Measurements from ENCODE around the gene CENPE.
A peak's percentile ranks its signal among the peaks of the same experiment; 100 is the strongest.
"Not testable (repeated sequence)": the region's sequence is repeated elsewhere in the genome, so short reads cannot be mapped to it uniquely, and the experiment has no call there.

CENPE gene

DNA sequence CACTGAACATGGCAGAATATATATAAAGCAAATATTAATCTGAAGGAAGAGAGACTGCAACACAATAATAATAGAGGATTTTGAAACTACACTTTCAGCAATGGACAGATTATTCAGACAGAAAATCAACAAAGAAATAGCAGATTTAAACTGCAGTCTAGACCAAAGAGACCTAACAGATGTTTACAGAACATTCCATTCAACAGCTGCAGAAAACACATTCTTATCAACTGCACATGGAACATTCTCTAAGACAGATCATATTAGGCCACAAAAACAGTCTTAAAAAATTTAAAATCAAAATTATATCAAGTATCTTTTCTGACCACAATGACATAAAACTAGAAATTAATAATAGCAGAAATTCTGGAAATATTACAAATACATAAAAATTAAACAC lies 27.1 kb downstream of the CENPE start:
- Histone ChIP-seq H3K4me1 (ENCODE audit: control insufficient read depth, insufficient read depth, low read length, unreplicated experiment) (peaks cover 7% of the 10 kb centered on the region), H2AFZ (ENCODE audit: low read length, unreplicated experiment) (no peak overlapping the region), H3K36me3 (ENCODE audit: insufficient read depth, low read length) (peaks cover 39% of the 10 kb centered on the region), H3K4me3 (ENCODE audit: low read depth, low read length) (no peak overlapping the region), H3K79me2 (ENCODE audit: control insufficient read depth, insufficient read depth, low read length, unreplicated experiment) (peaks cover 37% of the 10 kb centered on the region), H3K27ac (ENCODE audit: low read depth, low read length) (no peak overlapping the region), H3K27me3 (ENCODE audit: insufficient read depth, low read length) (no peaks in the 10 kb centered on the region)

DNA sequence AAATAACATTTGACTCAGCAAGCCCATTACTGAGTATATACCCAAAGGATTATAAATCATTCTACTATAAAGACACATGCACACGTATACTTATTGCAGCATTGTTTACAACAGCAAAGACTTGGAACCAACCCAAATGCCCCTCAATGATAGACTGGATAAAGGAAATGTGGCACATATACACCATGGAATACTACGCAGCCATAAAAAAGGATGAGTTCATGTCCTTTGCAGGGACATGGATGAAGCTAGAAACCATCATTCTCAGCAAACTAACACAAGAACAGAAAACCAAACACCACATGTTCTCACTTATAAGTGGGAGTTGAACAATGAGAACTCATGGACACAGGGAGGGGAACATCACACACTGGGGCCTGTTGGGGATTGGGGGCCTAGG lies 28.4 kb downstream of the CENPE start:
- not testable (repeated sequence) for H3K27ac ChIP-seq (ENCODE audit: low read depth, low read length); H3K4me3 ChIP-seq (ENCODE audit: low read depth, low read length); H2AFZ ChIP-seq (ENCODE audit: low read length, unreplicated experiment); H3K27me3 ChIP-seq (ENCODE audit: insufficient read depth, low read length)
- Histone ChIP-seq H3K4me1 (ENCODE audit: control insufficient read depth, insufficient read depth, low read length, unreplicated experiment) (peaks cover 10% of the 10 kb centered on the region), H3K79me2 (ENCODE audit: control insufficient read depth, insufficient read depth, low read length, unreplicated experiment) (peaks cover 37% of the 10 kb centered on the region), H3K36me3 (ENCODE audit: insufficient read depth, low read length) (peaks cover 39% of the 10 kb centered on the region)

DNA sequence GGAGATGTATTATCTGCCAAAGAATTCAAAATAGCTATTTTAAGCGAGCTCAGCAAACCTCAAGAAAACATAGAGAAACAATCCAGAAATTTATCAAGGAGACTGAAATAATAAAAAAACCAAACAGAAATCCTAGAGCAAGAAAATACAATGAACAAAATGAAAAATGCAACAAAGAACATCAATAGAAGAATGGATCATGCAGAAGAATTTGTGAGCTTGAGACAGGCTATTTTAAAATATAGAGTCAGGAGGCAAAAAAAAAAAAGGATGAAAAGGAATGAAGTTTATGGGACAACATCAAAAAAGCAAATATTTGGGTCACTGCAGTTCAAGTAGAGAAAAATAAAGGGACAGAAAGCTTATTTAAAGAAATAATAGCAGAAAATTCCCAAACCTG lies 29.1 kb downstream of the CENPE start:
- Histone ChIP-seq H3K4me3 (ENCODE audit: low read depth, low read length) (no peak overlapping the region), H3K27me3 (ENCODE audit: insufficient read depth, low read length) (no peaks in the 10 kb centered on the region), H3K27ac (ENCODE audit: low read depth, low read length) (no peak overlapping the region), H3K36me3 (ENCODE audit: insufficient read depth, low read length) (peaks cover 36% of the 10 kb centered on the region), H3K4me1 (ENCODE audit: control insufficient read depth, insufficient read depth, low read length, unreplicated experiment) (peaks cover 10% of the 10 kb centered on the region), H2AFZ (ENCODE audit: low read length, unreplicated experiment) (no peak overlapping the region), H3K79me2 (ENCODE audit: control insufficient read depth, insufficient read depth, low read length, unreplicated experiment) (peaks cover 37% of the 10 kb centered on the region)

DNA sequence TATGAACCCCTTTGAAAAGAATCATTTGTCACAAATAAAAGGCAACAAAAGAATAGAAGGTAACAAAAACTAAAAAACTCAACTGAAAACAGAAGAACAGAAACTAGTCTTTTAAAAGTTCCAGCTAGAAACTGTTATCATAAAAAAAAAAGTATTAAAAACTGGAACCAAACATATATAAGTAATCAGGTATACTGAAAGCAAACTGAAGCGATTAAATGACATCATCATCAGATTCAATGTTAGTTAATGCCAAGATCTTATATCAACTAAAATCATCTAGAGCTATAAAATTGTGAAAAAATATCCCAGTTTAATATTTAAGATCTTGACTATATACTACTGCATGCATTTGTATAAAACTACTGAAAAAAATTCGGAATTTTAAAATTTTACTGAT lies 36.0 kb downstream of the CENPE start:
- H3K27ac ChIP-seq (ENCODE audit: low read depth, low read length): no peak overlapping the region
- H3K27me3 ChIP-seq (ENCODE audit: insufficient read depth, low read length): no peaks in the 10 kb centered on the region
- no peak overlapping the region for H2AFZ ChIP-seq (ENCODE audit: low read length, unreplicated experiment)
- H3K4me1 ChIP-seq (ENCODE audit: control insufficient read depth, insufficient read depth, low read length, unreplicated experiment): peaks cover 3% of the 10 kb centered on the region
- H3K79me2 ChIP-seq (ENCODE audit: control insufficient read depth, insufficient read depth, low read length, unreplicated experiment): no peaks in the 10 kb centered on the region
- H3K4me3 ChIP-seq (ENCODE audit: low read depth, low read length): no peak overlapping the region
- peaks cover 24% of the 10 kb centered on the region for H3K36me3 ChIP-seq (ENCODE audit: insufficient read depth, low read length)

DNA sequence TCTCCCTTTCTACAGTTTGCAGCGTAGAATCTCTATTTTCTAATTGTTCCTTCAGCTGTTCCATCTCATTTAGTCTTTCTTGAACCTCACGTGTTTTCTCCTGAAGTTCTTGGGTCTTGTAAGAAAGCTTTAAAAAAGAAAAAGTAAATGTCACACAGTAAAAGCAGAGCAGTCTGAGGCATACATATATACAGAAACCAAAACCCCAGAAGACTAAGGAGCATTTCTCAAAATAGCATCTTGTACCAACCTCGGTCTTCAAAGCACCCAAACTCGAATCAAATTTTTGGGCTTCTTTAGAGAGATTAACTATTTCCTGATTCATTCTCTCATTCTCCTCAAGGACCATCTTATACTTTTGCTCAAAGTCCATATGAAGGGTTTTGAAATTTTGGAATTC lies 39.4 kb downstream of the CENPE start:
- Histone ChIP-seq H3K36me3 (ENCODE audit: insufficient read depth, low read length) (peaks cover 38% of the 10 kb centered on the region), H3K79me2 (ENCODE audit: control insufficient read depth, insufficient read depth, low read length, unreplicated experiment) (no peaks in the 10 kb centered on the region), H2AFZ (ENCODE audit: low read length, unreplicated experiment) (peak overlapping the region; percentile 17), H3K27ac (ENCODE audit: low read depth, low read length) (no peak overlapping the region), H3K4me1 (ENCODE audit: control insufficient read depth, insufficient read depth, low read length, unreplicated experiment) (no peaks in the 10 kb centered on the region), H3K4me3 (ENCODE audit: low read depth, low read length) (no peak overlapping the region), H3K27me3 (ENCODE audit: insufficient read depth, low read length) (no peaks in the 10 kb centered on the region)

DNA sequence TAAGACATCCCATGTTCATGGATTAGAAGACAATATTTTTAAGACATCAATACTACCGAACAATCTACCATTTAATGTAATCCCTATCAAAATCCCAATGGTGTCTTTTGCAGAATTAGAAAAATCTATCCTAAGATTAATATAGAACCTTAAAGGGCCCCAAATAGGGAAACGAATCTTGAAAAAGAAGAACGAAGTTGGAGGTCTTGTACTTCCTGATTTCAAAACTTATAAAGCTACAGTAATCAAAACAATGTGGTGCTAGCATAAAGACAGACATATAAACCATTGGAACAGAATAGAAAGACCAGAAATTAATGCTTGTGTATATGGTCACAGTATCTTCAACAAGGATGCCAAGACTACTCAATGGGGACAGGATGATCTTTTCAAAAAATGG lies 42.0 kb downstream of the CENPE start:
- Histone ChIP-seq H3K36me3 (ENCODE audit: insufficient read depth, low read length) (peaks cover 53% of the 10 kb centered on the region), H2AFZ (ENCODE audit: low read length, unreplicated experiment) (no peak overlapping the region), H3K4me1 (ENCODE audit: control insufficient read depth, insufficient read depth, low read length, unreplicated experiment) (peaks cover 12% of the 10 kb centered on the region), H3K27me3 (ENCODE audit: insufficient read depth, low read length) (no peaks in the 10 kb centered on the region), H3K79me2 (ENCODE audit: control insufficient read depth, insufficient read depth, low read length, unreplicated experiment) (no peaks in the 10 kb centered on the region), H3K4me3 (ENCODE audit: low read depth, low read length) (no peak overlapping the region), H3K27ac (ENCODE audit: low read depth, low read length) (no peak overlapping the region)

DNA sequence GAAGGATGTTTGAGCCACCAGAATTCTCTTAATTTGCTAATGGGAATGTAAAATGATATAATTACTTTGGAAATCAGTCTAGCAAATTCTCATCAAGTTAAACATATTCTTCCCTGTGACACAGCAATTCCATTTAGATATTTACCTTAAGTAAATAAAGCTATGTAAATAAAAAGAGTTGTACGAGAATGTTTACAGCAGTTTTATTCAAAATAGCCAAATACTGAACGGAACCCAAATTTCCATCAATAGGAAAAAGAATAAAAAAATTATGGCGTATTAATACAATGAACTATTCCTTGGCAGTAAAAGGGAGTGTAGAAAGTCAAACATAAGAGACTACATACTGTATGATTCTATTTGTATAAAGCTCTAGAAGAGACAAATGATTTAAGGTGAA lies 45.8 kb downstream of the CENPE start:
- Histone ChIP-seq H3K4me3 (ENCODE audit: low read depth, low read length) (no peak overlapping the region), H3K27me3 (ENCODE audit: insufficient read depth, low read length) (no peaks in the 10 kb centered on the region), H3K4me1 (ENCODE audit: control insufficient read depth, insufficient read depth, low read length, unreplicated experiment) (peaks cover 22% of the 10 kb centered on the region), H3K36me3 (ENCODE audit: insufficient read depth, low read length) (peaks cover 60% of the 10 kb centered on the region), H3K79me2 (ENCODE audit: control insufficient read depth, insufficient read depth, low read length, unreplicated experiment) (no peaks in the 10 kb centered on the region), H3K27ac (ENCODE audit: low read depth, low read length) (no peak overlapping the region), H2AFZ (ENCODE audit: low read length, unreplicated experiment) (no peak overlapping the region)

DNA sequence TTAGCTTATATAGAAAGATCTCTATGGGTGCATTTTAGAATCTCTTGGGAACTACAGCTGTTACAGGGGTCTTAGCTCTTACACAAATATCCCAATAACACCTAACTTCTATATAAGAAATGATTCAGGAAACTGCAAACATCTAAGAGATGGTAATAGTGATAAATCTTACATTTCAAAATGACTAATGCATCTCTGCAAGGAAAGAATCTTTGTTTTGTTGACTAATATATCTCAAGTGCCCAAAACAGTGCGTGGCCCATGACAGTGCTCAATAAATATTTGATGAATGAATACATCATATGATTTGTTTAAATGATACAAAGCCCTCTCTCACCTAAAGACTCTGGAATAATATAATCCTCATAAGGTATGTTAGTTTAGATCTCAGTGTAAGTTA lies 47.5 kb downstream of the CENPE start:
- peaks cover 53% of the 10 kb centered on the region for H3K36me3 ChIP-seq (ENCODE audit: insufficient read depth, low read length)
- no peaks in the 10 kb centered on the region for H3K79me2 ChIP-seq (ENCODE audit: control insufficient read depth, insufficient read depth, low read length, unreplicated experiment)
- H3K27me3 ChIP-seq (ENCODE audit: insufficient read depth, low read length): no peaks in the 10 kb centered on the region
- peak overlapping the region; percentile 79 for H3K27ac ChIP-seq (ENCODE audit: low read depth, low read length)
- peaks cover 22% of the 10 kb centered on the region for H3K4me1 ChIP-seq (ENCODE audit: control insufficient read depth, insufficient read depth, low read length, unreplicated experiment)
- peak overlapping the region; percentile 70 for H2AFZ ChIP-seq (ENCODE audit: low read length, unreplicated experiment)
- no peak overlapping the region for H3K4me3 ChIP-seq (ENCODE audit: low read depth, low read length)

DNA sequence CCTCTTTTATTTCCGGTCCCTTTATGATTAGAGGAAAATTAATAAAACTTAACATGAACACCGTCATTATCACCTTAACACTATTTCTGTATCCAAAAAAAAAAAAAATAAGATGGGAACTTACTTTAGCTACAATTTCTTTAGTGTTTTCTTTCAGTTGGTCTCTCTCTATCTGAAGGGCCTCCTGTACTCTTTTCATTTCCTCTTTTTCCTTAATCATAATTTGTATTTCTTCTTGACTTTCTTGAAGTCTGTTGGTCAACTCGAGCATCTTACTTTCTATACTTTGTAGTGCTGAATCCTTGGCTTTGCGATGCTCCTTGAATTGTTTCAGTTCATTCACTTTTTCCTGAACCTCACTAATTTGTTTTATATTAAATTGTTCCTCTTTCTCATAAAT lies 53.2 kb downstream of the CENPE start:
- no peak overlapping the region for H2AFZ ChIP-seq (ENCODE audit: low read length, unreplicated experiment)
- no peaks in the 10 kb centered on the region for H3K79me2 ChIP-seq (ENCODE audit: control insufficient read depth, insufficient read depth, low read length, unreplicated experiment)
- peaks cover 2% of the 10 kb centered on the region for H3K4me1 ChIP-seq (ENCODE audit: control insufficient read depth, insufficient read depth, low read length, unreplicated experiment)
- H3K27me3 ChIP-seq (ENCODE audit: insufficient read depth, low read length): no peaks in the 10 kb centered on the region
- H3K27ac ChIP-seq (ENCODE audit: low read depth, low read length): no peak overlapping the region
- H3K4me3 ChIP-seq (ENCODE audit: low read depth, low read length): no peak overlapping the region
- peaks cover 62% of the 10 kb centered on the region for H3K36me3 ChIP-seq (ENCODE audit: insufficient read depth, low read length)

DNA sequence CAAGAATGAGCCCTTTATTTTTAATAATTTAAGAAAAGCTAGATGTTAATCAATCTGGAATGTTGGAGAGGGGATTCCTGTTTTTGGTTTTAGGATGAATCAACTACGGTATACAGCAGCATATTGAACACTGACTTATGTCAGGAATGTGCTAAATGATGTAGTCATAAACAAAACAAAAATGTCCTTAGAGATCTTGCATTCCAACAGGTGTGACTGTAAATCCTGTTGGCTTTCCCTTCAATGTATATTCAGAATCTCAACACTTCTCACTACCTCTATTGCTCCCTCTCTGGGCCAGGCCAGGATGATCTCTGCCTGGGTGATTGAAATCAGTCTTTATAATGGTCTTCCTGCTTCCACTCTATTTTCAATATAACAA lies 60.7 kb downstream of the CENPE start:
- Histone ChIP-seq H3K4me1 (ENCODE audit: control insufficient read depth, insufficient read depth, low read length, unreplicated experiment) (peaks cover 26% of the 10 kb centered on the region), H3K27me3 (ENCODE audit: insufficient read depth, low read length) (no peaks in the 10 kb centered on the region), H3K4me3 (ENCODE audit: low read depth, low read length) (no peak overlapping the region), H3K27ac (ENCODE audit: low read depth, low read length) (peak overlapping the region; percentile 71), H2AFZ (ENCODE audit: low read length, unreplicated experiment) (peak overlapping the region; percentile 7), H3K36me3 (ENCODE audit: insufficient read depth, low read length) (peaks cover 46% of the 10 kb centered on the region), H3K79me2 (ENCODE audit: control insufficient read depth, insufficient read depth, low read length, unreplicated experiment) (no peaks in the 10 kb centered on the region)

DNA sequence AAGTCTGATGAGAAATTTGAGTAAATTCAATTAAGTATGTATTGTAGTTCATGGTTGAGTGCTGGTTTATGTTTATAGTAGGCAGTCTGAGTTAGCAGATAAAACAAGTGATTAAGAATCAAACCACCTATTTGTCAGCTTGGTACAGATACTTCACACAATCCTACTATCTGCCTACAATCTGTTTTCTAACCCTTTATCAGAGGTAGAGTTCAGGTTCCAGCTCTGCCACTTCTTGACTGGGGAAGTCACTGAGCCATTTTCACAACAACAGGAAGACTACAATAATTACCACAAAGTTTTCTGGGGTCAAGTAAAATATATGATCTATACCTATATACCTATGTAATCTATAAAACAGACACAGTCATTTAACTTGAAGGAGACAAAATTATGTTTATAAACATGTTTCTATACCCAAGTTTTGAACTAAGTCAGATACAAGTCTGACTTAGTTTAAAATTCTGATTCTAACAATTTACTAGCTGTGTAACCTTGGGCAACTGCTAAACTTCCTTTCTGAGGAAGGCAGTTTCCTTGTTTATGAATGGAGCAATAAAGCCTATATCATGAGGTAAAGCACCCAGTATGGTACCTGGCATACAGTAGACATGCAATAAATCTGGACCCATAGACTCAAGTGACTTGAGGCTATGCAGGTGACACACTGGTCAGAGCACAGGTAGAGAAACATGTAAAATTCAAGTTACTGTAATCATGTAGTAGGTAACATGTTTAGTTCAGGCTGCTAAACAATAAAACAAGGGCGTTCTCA lies 61.3 kb downstream of the CENPE start:
- no peaks in the 10 kb centered on the region for H3K79me2 ChIP-seq (ENCODE audit: control insufficient read depth, insufficient read depth, low read length, unreplicated experiment)
- H3K27ac ChIP-seq (ENCODE audit: low read depth, low read length): peak overlapping the region; percentile 71
- H3K4me3 ChIP-seq (ENCODE audit: low read depth, low read length): no peak overlapping the region
- peaks cover 42% of the 10 kb centered on the region for H3K36me3 ChIP-seq (ENCODE audit: insufficient read depth, low read length)
- peaks cover 26% of the 10 kb centered on the region for H3K4me1 ChIP-seq (ENCODE audit: control insufficient read depth, insufficient read depth, low read length, unreplicated experiment)
- no peaks in the 10 kb centered on the region for H3K27me3 ChIP-seq (ENCODE audit: insufficient read depth, low read length)
- H2AFZ ChIP-seq (ENCODE audit: low read length, unreplicated experiment): no peak overlapping the region

Measured in ACC112 (cell line).